ENCODE results near the gene TPM2. TPM values are rescaled to one million over a fixed set of nuclear protein-coding genes. Genes with fewer than 3 reads are reported as not detected.

The TPM2 gene
- total RNA-seq: 217 and 297 TPM in 2 replicates

DNA sequence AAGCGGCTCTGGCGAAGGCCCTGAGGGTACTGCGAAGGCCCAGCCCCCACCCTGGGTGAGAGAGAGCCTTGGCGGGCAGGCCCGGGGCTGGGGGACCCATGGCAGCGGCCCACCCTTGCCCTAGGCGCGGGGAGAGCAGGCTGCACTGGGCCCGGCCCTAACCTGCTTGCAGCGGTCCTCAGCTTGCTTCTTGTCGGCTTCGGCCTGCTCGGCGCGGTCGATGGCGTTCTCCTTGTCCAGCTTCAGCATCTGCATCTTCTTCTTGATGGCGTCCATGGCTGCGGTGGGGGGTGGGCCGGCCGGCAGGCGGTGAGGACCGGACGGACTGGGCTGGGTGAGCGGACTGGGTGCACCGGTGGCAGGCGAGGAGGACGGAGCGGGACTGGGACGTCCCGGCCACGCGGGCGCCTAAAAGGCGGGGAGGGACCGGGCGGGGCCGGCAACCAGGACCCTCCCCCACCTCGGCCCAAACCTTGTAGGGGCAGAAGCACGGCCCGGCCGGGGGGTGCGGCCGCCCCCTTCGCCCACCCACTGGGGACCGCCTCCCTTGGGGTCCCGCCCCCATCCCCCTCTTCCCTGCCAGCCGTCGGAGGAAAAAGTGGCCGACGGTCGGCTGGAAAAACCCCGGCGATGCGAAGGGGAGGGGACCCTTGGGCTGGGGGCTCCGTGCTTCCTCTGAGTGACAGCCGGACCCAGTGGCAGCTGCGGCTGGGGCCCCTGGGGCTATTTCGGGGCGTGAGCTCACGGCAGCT is at the start of gene TPM2:
Gene TPM2 (minus strand): TSS at position 384 of the 752 bp plus-strand sequence. CDS start 108 bp downstream, at position 276.

DNA sequence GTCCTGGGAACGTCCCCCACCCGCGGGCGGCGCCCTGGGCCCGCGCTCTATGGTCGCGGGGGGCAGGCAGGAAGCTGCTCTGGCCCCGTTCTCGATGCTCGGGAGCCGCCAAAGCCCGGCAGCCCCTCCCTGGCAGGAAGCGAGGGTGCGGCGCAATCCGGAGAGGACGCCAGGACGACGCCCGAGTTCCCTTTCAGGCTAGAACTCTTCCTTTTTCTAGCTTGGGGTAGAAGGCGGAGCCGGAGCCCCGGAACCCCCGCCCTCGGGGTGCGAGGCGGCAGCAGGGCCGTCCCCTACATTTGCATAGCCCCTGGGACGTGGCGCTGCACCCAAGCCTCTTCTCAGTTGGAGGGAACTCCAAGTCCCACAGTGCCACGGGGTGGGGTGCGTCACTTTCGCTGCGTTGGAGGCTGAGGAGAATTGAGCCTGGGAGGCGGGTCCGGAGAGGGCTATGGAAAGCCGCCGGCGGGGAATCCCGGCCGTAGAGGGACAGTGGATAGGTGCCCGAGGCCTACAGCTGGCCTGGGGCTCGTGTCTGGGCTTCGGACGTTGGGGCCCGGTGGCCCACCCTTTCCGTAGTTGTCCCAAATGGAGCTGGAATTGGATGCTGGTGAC is 42.6 kb upstream of the TPM2 start, which contains the start of the genes CREB3 and TLN1:
Gene CREB3 (plus strand): TSS at position 482 of the 615 bp plus-strand sequence. CDS start 107 bp downstream, at position 589.
Gene TLN1 (minus strand): TSS at position 11 of the 615 bp plus-strand sequence. CDS start 6,501 bp downstream, outside the sequence.

DNA sequence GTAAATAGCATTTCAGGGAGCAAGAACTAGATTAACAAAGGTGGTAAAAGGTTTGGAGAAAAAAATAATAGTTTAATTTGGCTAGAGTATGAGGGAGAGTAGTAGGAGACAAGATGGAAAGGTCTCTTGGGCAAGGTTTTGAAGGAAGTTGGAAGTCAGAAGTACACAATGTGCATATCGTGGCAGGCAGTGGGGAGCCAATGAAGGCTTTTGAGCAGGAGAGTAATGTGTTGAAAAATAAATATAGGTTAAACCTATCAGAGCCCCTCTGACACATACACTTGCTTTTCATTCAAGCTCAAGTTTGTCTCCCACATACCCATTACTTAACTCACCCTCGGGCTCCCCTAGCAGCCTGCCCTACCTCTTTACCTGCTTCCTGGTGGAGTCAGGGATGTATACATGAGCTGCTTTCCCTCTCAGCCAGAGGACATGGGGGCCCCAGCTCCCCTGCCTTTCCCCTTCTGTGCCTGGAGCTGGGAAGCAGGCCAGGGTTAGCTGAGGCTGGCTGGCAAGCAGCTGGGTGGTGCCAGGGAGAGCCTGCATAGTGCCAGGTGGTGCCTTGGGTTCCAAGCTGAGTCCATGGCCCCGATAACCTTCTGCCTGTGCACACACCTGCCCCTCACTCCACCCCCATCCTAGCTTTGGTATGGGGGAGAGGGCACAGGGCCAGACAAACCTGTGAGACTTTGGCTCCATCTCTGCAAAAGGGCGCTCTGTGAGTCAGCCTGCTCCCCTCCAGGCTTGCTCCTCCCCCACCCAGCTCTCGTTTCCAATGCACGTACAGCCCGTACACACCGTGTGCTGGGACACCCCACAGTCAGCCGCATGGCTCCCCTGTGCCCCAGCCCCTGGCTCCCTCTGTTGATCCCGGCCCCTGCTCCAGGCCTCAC is 16.3 kb downstream of the TPM2 start, which contains the start of gene CA9:
Gene CA9 (plus strand): TSS at position 797 of the 893 bp plus-strand sequence. CDS start 32 bp downstream, at position 829.

DNA sequence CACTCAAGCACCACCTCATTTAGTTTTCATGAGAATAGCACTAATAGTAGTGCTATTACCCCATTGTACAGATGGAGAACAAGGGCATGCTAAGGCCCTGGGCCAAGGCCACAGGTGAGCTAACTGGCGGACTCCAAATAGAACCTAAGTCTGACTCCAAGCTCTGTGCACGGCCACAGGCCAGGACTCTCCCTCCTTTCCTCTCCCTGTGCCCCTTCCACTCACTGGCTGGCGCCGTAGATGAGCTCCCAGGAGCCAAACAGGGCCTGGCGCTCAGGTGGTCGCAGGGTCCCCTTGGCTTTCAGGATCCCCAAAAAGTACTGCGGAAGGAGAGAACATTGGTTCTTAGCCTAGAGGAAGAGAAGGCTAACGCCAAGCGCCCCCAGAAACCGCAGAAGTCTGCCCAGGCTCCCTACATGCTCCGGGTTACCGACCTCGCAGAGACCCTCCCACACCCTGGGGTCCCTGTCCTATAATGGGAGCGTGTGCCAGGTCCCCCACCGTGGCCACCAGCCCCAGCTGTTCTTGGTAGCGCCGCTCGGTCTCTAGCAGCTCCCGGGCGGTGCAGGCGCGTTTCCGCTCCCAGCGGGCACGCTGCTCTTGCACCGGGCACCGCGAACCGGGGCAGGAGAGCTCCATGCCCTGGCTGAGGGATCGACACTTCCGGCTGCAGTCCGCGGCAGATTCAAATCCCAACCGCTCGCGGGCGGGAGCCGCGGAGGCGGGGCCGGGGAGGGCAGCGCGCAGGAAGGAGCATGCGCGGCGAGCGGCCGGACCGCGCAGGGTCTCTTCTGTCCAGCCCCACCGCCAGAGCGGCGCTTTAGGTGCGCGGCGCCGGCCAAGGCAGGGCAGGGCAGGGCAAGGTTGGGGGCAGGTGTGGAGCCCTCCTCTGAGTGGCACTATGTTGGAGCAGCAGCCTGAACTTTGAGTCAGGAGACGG is 24.9 kb downstream of the TPM2 start, which contains the start of gene ARHGEF39:
Gene ARHGEF39 (minus strand): TSS at position 665 of the 940 bp plus-strand sequence. CDS start 26 bp downstream, at position 639.

DNA sequence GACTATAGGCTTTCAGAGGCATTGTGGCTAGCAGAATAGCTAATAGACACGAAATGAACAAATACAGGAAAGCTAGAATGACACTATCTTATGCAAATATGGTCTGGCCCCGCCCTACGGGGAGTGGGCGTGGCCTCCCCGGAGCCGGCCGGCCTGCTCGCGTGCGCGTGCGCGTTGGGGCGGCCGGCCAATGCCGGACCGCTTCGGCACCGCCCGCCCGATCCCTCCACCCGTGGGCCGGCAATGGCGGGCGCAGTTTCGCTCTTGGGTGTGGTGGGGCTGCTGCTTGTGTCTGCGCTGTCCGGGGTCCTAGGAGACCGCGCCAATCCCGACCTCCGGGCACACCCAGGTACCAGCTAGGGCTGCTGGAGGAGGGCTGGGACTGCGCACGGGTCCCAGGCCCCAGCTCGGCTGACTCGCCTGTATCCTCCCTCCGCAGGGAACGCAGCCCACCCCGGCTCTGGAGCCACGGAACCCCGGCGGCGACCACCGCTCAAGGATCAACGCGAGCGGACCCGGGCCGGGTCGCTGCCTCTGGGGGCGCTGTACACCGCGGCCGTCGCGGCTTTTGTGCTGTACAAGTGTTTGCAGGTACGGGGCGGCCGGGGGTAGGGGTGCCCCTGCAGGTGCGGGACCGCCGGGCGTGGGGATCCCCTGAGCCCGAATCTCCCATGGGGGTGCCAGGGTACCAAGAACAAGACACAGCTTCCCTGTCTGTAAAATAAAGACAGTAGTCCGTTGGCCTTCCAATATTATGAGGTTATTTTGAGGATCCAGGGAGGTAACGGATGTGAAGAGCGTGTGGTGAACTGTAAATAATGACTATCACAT is 31.4 kb downstream of the TPM2 start, which contains the start of gene CCDC107:
Gene CCDC107 (plus strand): TSS at position 156 of the 831 bp plus-strand sequence. CDS start 88 bp downstream, at position 244.

DNA sequence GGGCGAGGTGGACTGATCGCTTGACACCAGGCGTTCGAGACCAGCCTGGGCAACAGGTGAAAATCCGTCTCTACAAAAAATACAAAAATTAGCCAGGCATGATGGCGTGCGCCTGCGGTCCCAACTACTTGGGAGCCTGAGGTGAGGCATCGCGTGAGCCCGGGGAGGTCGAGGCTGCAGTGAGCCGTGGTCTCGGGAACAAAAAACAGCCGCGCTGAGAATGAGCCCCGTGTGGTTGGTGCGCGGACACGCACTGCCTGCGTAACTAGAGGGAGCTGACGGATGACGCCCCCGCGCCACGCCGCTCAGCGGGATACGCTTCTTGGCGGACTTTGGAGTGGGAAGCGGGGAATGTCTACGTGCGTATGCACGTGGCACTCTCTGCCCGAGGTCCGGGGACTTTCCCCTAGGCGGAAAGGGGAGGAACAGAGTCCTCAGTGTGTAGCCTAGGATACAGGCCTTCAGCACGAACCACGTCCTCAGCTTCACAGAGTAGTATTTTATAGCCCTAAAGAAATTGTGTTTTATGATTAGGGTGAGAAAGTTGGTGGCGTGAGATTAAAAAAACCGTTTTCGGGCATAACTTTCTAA is 32.1 kb downstream of the TPM2 start, which contains the start of gene RMRP:
Gene RMRP (minus strand): TSS at position 474 of the 591 bp plus-strand sequence.

DNA sequence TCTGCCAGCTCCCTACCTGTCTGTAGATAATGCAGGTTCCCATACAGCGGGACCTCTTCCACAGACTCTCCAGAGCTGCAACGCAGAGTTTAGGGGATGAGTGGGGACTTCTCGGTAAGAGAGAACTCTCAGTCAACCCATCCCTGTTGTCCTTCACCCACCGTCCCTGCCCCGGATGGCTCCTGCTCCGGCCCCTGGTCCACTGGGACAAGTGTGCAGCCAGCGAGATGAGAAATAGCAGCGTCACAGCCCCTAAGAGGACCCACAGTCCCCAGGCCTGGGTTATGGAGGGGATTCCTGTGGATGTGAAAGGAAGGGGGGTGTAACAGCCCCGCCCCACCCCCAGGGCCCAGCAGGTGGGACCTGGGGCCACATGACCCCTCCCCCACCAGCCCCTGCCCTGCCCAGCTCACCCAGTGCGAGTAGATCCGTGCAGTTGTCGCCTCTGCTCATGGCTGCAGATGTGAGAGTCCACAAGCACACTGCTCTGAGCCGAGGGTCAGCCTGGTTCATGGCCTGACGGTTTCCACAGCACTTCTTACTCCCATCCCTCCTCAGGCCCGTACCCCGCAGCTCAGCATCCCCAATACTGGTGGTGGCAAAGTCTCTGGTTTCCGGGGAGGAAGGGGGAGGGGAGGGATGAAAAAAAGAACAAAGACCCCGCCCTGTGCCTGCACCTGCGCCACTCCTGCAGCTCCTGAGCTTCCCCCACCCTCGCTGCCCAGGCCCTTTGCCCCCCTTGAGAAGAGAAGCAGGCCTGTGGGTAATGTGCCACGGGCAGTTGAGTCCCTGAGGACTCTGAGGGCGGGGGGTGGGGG is 39.2 kb downstream of the TPM2 start, which contains the start of gene SIT1:
Gene SIT1 (minus strand): TSS at position 591 of the 818 bp plus-strand sequence. CDS start 78 bp downstream, at position 513.

Other genes starting within 250 kb of the TPM2 start
- gene RUSC2, start 199.8 kb downstream of the TPM2 start, total RNA-seq: 25.9 and 29.5 TPM in 2 replicates
- gene TESK1, start 84.7 kb downstream of the TPM2 start, total RNA-seq: 20.7 and 29.7 TPM in 2 replicates
- 0.49 and 3.3 TPM in 2 replicates for gene CD72, start 71.5 kb downstream of the TPM2 start, total RNA-seq
- not detected in 2 replicates for gene SIT1, start 39.0 kb downstream of the TPM2 start, total RNA-seq
- 148,788 and 178,042 TPM in 2 replicates for gene RMRP, start 31.9 kb downstream of the TPM2 start, total RNA-seq
- gene CCDC107, start 31.6 kb downstream of the TPM2 start, total RNA-seq: 16.0 and 21.6 TPM in 2 replicates
- 0.89 and 11.1 TPM in 2 replicates for gene ARHGEF39, start 24.7 kb downstream of the TPM2 start, total RNA-seq
- 0.13 and 0.16 TPM in 2 replicates for gene CA9, start 16.0 kb downstream of the TPM2 start, total RNA-seq
- gene TLN1, start 42.3 kb upstream of the TPM2 start, total RNA-seq: 299 and 312 TPM in 2 replicates
- 47.8 and 62.1 TPM in 2 replicates for gene CREB3, start 42.7 kb upstream of the TPM2 start, total RNA-seq
- gene GBA2, start 59.3 kb upstream of the TPM2 start, total RNA-seq: 27.1 and 38.3 TPM in 2 replicates
- 15.2 and 19.1 TPM in 2 replicates for gene RGP1, start 59.4 kb upstream of the TPM2 start, total RNA-seq
- not detected in 2 replicates for gene MSMP, start 64.4 kb upstream of the TPM2 start, total RNA-seq
- 19.2 and 31.2 TPM in 2 replicates for gene NPR2, start 101.7 kb upstream of the TPM2 start, total RNA-seq
- gene SPAG8, start 122.3 kb upstream of the TPM2 start, total RNA-seq: 0.33 and 1.3 TPM in 2 replicates
- 34.7 and 42.7 TPM in 2 replicates for gene HINT2, start 125.1 kb upstream of the TPM2 start, total RNA-seq
- not detected in 2 replicates for gene FAM221B, start 138.8 kb upstream of the TPM2 start, total RNA-seq
- gene TMEM8B, start 139.3 kb upstream of the TPM2 start, total RNA-seq: 2.6 and 17.6 TPM in 2 replicates
- gene OR13J1, start 180.5 kb upstream of the TPM2 start, total RNA-seq: not detected in 2 replicates
- 1.5 and 3.3 TPM in 2 replicates for gene HRCT1, start 216.3 kb upstream of the TPM2 start, total RNA-seq
- 0.16 TPM in 1 of 2 replicates, not detected in the other for gene SPAAR, start 219.6 kb upstream of the TPM2 start, total RNA-seq